SH-SY5Y (cell line): ENCODE data around the gene PDIA2.

Experiments used
- GATA2 ChIP-seq: IDR thresholded peaks from 2 replicates; pipeline ENCODE4 v1.6.1; 2011; ENCODE audit warnings: mild to moderate bottlenecking, low read depth, low read length
- GATA3 ChIP-seq: IDR thresholded peaks from 2 replicates; pipeline ENCODE4 v1.6.1; 2011; ENCODE audit warnings: low read depth, mild to moderate bottlenecking, low read length, moderate library complexity

DNA sequence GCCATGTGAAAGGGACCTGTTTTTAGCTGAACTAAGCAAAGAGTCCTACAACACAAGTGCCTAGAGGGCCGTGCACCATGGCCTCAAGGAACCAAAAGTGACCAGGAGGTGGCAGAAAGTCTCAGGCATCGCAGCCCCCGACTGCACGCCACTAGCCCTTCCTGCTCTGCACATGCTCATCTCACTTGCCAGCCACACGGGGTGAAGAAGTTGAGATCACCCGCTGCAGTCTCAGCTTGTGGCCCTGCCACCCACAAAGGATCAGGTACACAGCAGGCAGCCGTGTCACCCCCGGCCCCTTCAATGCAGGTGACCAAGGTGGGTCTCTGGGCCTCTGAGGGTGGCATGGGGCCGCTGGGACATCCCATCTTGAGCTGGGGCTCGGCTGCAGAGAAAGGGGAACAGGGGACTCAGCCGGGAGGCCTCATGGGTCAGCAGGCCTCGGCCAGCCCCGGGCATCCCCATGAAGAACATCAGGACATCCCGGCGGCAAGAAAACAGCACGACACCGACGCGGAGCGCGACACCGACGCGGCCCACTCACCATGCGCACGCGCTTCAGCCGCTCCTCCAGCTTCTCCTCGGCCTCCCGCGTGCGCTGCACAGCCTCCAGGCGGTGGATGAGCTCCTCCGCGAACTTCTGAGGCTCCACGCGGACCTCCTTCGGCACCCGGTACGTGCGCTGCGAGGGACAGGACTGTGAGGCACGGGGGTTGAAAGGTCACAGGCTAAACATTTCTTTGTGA is 21.0 kb downstream of the PDIA2 start:
- no peak for TF ChIP-seq GATA3
- no peak for TF ChIP-seq GATA2
